ENCODE measurements around the gene SMPX.
A peak's percentile ranks its signal among the peaks of the same experiment; 100 is the strongest.
"Not testable (repeated sequence)": the region's sequence is repeated elsewhere in the genome, so short reads cannot be mapped to it uniquely, and the experiment has no call there.

Gene SMPX

GRCh38 chrX:21757960-21758359 lies at the start of gene SMPX:
Gene SMPX (minus strand): TSS chrX:21758116. CDS start chrX:21754290, 3,826 bp downstream.
- DNase-seq = no peak

GRCh38 chrX:21806691-21807090 lies 48.8 kb upstream of the SMPX start:
- DNase-seq = no peak

GRCh38 chrX:21802839-21803238 lies 44.9 kb upstream of the SMPX start:
- DNase-seq = no peak

GRCh38 chrX:21802054-21802670 lies 44.2 kb upstream of the SMPX start:
- no peak for DNase-seq

- DNase-seq = no peak
Measured at GRCh38 chrX:21800344-21800770, 42.4 kb upstream of the SMPX start.

GRCh38 chrX:21799767-21800166 lies 41.9 kb upstream of the SMPX start:
- DNase-seq = no peak

GRCh38 chrX:21798677-21799219 lies 40.8 kb upstream of the SMPX start:
- DNase-seq = no peak

- DNase-seq = no peak
Measured at GRCh38 chrX:21781976-21782375, 24.1 kb upstream of the SMPX start.

GRCh38 chrX:21781525-21781924 lies 23.6 kb upstream of the SMPX start:
- DNase-seq = no peak

- no peak for DNase-seq
Measured at GRCh38 chrX:21779095-21779494, 21.2 kb upstream of the SMPX start.

- DNase-seq = no peak
Measured at GRCh38 chrX:21778236-21778635, 20.3 kb upstream of the SMPX start.

GRCh38 chrX:21775128-21775527 lies 17.2 kb upstream of the SMPX start:
- not testable (repeated sequence) for DNase-seq

- DNase-seq = not testable (repeated sequence)
Measured at GRCh38 chrX:21773036-21773435, 15.1 kb upstream of the SMPX start.

GRCh38 chrX:21770631-21771321 lies 12.9 kb upstream of the SMPX start:
- DNase-seq = no peak

- DNase-seq = no peak
Measured at GRCh38 chrX:21766101-21766500, 8.2 kb upstream of the SMPX start.

GRCh38 chrX:21764008-21764407 lies 6.1 kb upstream of the SMPX start:
- DNase-seq = no peak

- no peak for DNase-seq
Measured at GRCh38 chrX:21758488-21758887, 572 bp upstream of the SMPX start.

GRCh38 chrX:21756785-21757529 lies 959 bp downstream of the SMPX start:
- no peak for DNase-seq

GRCh38 chrX:21749924-21750323 lies 8.0 kb downstream of the SMPX start:
- no peak for DNase-seq

GRCh38 chrX:21748235-21748634 lies 9.7 kb downstream of the SMPX start:
- no peak for DNase-seq

GRCh38 chrX:21747558-21747957 lies 10.4 kb downstream of the SMPX start:
- DNase-seq = peak; percentile 38

- peak; percentile 13 for DNase-seq
Measured at GRCh38 chrX:21745756-21746155, 12.2 kb downstream of the SMPX start.

- no peak for DNase-seq
Measured at GRCh38 chrX:21744721-21745120, 13.2 kb downstream of the SMPX start.

- no peak for DNase-seq
Measured at GRCh38 chrX:21744060-21744459, 13.9 kb downstream of the SMPX start.
